HL-60 (cell line): ENCODE data around the gene KRTAP2-3.

Source experiments
- SPI1 ChIP-seq: IDR thresholded peaks from 2 replicates; pipeline ENCODE4 v1.6.1; 2012; ENCODE audit warnings: low read depth, mild to moderate bottlenecking, borderline replicate concordance
- TF ChIP-seq, protein P1 (sequence below): IDR thresholded peaks from one replicate; pipeline ENCODE4 v1.5.1; 2011; ENCODE audit warnings: low read length, control low read depth, inconsistent platforms; ENCODE audit not compliant: insufficient read depth

DNA sequence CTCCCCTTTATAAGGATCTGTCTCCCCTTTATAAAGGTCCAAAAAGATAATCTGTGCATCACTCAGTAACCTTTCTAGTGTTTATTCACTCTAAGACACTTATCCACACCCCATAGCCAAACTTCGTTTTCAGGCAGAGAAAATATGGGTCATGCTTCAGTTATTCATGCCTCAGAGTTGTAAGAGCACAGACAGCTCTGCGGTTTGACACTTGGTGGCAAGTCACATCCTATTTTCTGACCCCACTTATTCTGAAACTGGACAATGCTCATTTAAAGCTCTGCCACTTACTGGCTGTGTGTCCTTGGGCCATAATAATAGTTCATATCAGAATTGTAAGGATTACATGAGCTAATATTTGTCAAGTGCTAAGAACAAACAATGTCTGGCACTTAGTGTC is 10.8 kb downstream of the KRTAP2-3 start:
- TF ChIP-seq, protein P1, sequence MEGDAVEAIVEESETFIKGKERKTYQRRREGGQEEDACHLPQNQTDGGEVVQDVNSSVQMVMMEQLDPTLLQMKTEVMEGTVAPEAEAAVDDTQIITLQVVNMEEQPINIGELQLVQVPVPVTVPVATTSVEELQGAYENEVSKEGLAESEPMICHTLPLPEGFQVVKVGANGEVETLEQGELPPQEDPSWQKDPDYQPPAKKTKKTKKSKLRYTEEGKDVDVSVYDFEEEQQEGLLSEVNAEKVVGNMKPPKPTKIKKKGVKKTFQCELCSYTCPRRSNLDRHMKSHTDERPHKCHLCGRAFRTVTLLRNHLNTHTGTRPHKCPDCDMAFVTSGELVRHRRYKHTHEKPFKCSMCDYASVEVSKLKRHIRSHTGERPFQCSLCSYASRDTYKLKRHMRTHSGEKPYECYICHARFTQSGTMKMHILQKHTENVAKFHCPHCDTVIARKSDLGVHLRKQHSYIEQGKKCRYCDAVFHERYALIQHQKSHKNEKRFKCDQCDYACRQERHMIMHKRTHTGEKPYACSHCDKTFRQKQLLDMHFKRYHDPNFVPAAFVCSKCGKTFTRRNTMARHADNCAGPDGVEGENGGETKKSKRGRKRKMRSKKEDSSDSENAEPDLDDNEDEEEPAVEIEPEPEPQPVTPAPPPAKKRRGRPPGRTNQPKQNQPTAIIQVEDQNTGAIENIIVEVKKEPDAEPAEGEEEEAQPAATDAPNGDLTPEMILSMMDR, result no peak
- no peak for TF ChIP-seq SPI1
